Psoas muscle (tissue), 8 donors: ENCODE measurements around the gene DAB1. TPM values are rescaled to one million over a fixed set of nuclear protein-coding genes. Genes with fewer than 3 reads are reported as not detected.

Source experiments
- ATAC-seq, 4 donors: fragments of 200-7000 bp; cut with Tn5 transposase; one replicate each; pipeline ENCODE4 v1.9.1; 2020; ENCODE audit warnings: moderate library complexity in 3 of 4, mild to moderate bottlenecking in 2 of 4
- DNase-seq, 2 donors: peaks; one replicate each; pipeline ENCODE4 v3.0.0-alpha.2; 2020
- H3K27ac ChIP-seq: fragments of 200-600 bp; one replicate; pipeline ENCODE4 v1.8.0; 2022
- H3K27me3 ChIP-seq, 3 donors: fragments of 200-600 bp in 1 of 3; one replicate each; pipeline versions ENCODE4 v1.6.1 to v1.8.0; 2013 to 2022; ENCODE audit warnings: low read length in 2 of 3, mild to moderate bottlenecking in 2 of 3, moderate library complexity in 1 of 3; ENCODE audit not compliant: insufficient read depth in 3 of 3
- H3K36me3 ChIP-seq, 2 donors: fragments of 200-600 bp in 1 of 2; one replicate each; pipeline versions ENCODE4 v1.6.1 to v1.8.0; 2013 to 2022; ENCODE audit warnings: low read depth in 1 of 2, mild to moderate bottlenecking in 1 of 2, moderate library complexity in 1 of 2; ENCODE audit not compliant: insufficient read depth in 1 of 2
- H3K4me1 ChIP-seq: fragments of 200-600 bp; one replicate; pipeline ENCODE4 v1.8.0; 2022
- H3K4me3 ChIP-seq: fragments of 200-600 bp; one replicate; pipeline ENCODE4 v1.8.0; 2022; ENCODE audit warnings: mild to moderate bottlenecking
- H3K9me3 ChIP-seq: fragments of 200-600 bp; one replicate; pipeline ENCODE4 v1.8.0; 2022
- WGBS, 3 donors: extraction: QIAGEN DNeasy Blood & Tissue Kit; methylation state at CpG; one replicate each; pipeline versions ENCODE4 v1.1.6 to v1.1.7; 2013; 5-methylcytosine and 5-hydroxymethylcytosine counted together
- intact Hi-C, 2 donors: fragments of 100-400 bp; cut with DNase I; formaldehyde crosslinking; loops; one replicate each; pipeline versions ENCODE4 v1.11.0 to v1.14.2; 2022
- polyA plus RNA-seq, 3 donors: library from polyadenylated mRNA; stranded (reverse); fragments of 200-250 nt; gene quantifications; one replicate each; pipeline ENCODE4 v1.2.3, GENCODE V29; 2013
- total RNA-seq, 4 donors: library from RNA; stranded (reverse); fragmentation: NEBNext Ultra II Directional in 2 of 4; extraction: Animal tissue kit (Norgen Biotek cat#: 25700) in 2 of 4; gene quantifications; one replicate each; pipeline versions ENCODE4 v1.2.1 to v1.2.4, GENCODE V29; 2021 to 2023
- TF ChIP-seq, protein P1 (sequence below): fragments of 200-600 bp; IDR thresholded peaks from one replicate; pipeline ENCODE4 v1.8.0; 2022; ENCODE audit warnings: antibody characterized with exemption
- donor health status: healthy with polysubstance abuse.
- donor health status: DM: no; HTN: no; CAD: no; lungs with moderate emphysema.
- donor health status: Bipolar disorder and iron deficiency.
- donor health status: healthy.
- donor health status: DM: yes; HTN: yes; CAD: no.
- donor health status: DM: no; HTN: no; CAD: no.
- donor health status: DM: no; HTN: no; CAD: no.
- donor health status: DM: yes; HTN: yes; CAD: no.

The DAB1 gene
- total and polyA plus RNA-seq, 7 donors = 0.04 to 0.28 (median 0.09) TPM; not detected in 1

DNA sequence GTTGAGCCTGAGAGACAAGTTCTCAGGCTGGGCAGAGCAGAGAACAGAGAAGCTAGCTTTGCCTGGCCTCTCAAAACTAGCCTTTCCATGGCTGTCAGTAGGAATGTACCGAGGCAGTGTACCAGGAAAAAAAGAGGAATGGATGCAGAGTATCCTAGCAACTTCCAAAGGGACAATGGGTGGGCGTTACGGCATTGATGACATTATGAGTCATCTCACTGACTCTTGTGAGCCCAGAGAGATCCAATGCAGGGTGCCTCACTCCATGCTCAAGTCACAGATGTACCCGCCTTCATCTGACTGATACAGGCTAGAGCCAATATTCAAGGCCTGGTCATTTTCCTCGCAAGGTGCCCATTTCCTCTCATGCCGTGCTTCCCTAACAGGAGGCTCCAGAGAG, 406.7 kb downstream of the DAB1 start:
- H3K4me1 ChIP-seq = peaks cover 2% of the 10 kb centered on the region
- ATAC-seq (no peak), DNase-seq (no peak)
- intact Hi-C loops = no loop called here
- TF ChIP-seq, protein P1, sequence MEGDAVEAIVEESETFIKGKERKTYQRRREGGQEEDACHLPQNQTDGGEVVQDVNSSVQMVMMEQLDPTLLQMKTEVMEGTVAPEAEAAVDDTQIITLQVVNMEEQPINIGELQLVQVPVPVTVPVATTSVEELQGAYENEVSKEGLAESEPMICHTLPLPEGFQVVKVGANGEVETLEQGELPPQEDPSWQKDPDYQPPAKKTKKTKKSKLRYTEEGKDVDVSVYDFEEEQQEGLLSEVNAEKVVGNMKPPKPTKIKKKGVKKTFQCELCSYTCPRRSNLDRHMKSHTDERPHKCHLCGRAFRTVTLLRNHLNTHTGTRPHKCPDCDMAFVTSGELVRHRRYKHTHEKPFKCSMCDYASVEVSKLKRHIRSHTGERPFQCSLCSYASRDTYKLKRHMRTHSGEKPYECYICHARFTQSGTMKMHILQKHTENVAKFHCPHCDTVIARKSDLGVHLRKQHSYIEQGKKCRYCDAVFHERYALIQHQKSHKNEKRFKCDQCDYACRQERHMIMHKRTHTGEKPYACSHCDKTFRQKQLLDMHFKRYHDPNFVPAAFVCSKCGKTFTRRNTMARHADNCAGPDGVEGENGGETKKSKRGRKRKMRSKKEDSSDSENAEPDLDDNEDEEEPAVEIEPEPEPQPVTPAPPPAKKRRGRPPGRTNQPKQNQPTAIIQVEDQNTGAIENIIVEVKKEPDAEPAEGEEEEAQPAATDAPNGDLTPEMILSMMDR = no peak
- no peak overlapping the region for H3K4me3 ChIP-seq
- no peaks in the 10 kb centered on the region for H3K27me3 ChIP-seq
- H3K27ac ChIP-seq = no peak overlapping the region
- WGBS, 3 donors = 81 to 89% (median 85%) methylated on average over 6 of the region's 6 CpGs
- no peaks in the 10 kb centered on the region for H3K9me3 ChIP-seq
- no peaks in the 10 kb centered on the region for H3K36me3 ChIP-seq

DNA sequence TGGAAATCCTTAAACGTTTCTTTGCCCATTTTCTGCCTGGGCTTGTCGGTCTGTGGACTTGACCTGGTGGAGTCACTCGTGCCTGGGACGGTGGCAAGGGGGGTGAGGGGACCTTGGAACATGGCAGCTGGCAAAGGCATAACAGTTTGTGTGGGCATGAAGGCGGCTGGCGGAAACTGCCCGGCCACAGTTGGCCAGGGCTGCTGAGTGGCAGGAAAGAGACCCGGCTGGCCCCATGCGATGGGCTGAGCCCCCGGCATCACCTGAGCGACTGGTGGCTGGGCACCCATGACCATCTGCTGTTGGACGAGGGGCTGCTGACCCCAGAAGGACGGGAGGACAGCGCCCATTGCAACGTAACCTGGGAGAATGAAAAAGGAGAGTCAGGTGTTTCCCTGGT, 408.8 kb downstream of the DAB1 start:
- Histone ChIP-seq H3K27me3 (no peaks in the 10 kb centered on the region), H3K36me3 (no peaks in the 10 kb centered on the region), H3K4me3 (no peak overlapping the region), H3K4me1 (peaks cover 5% of the 10 kb centered on the region), H3K9me3 (no peaks in the 10 kb centered on the region), H3K27ac (no peak overlapping the region)
- intact Hi-C loops = no loop called here
- DNase-seq (no peak), ATAC-seq (no peak)
- TF ChIP-seq, protein P1 = no peak
- 86 to 93% (median 87%) methylated on average over 13 to 15 of the region's 15 CpGs for WGBS, 3 donors

DNA sequence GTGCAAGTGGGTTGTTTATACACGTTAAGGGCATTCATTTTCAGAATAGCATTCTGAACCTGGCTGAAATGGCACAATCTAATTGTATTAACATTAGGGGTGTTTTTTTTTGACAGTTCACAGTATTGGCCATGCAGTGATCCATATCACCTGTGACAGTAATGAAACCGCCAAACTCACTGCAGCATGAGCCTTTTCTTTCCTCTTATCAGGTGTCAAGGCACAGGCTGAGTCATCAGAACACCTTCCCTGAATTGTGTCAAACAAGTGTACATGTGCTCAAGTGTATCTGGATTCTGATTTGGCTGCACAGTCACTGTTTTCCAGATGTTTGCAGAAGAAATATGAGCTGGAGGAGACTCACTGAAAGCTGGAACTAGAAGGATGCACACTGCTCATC, 410.3 kb downstream of the DAB1 start:
- no peak for ATAC-seq
- Histone ChIP-seq H3K36me3 (no peaks in the 10 kb centered on the region), H3K4me3 (no peak overlapping the region), H3K27me3 (no peaks in the 10 kb centered on the region), H3K4me1 (peaks cover 5% of the 10 kb centered on the region), H3K9me3 (no peaks in the 10 kb centered on the region), H3K27ac (no peak overlapping the region)
- WGBS, 3 donors = 70 to 83% (median 79%) methylated on average over 2 of the region's 2 CpGs
- TF ChIP-seq, protein P1 = no peak
- no peak for DNase-seq
- intact Hi-C loops = no loop called here

DNA sequence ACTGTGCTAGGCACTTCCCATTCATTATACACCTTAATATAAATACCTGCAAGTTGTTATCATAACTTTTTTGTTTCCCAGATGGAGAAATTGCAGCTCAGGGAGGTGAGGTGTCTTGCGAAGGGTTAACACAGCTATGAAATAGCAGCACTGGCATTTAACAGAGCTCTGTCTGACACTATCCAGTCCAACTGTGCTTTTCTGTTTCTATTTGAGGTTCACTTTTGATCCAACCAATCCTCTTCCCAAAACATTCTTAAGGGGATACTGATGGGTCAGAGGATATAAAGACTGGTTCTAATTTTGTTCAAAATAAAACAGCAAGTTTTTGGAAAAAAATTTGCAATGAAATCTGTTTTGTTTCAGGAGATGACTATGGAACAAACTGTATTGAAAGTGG, 411.5 kb downstream of the DAB1 start:
- WGBS, 3 donors = 88 to 96% (median 90%) methylated on average over 1 of the region's 1 CpG
- no peak for ATAC-seq
- Histone ChIP-seq H3K36me3 (no peaks in the 10 kb centered on the region), H3K9me3 (no peaks in the 10 kb centered on the region), H3K4me3 (no peak overlapping the region), H3K27ac (no peak overlapping the region), H3K27me3 (no peaks in the 10 kb centered on the region), H3K4me1 (peaks cover 5% of the 10 kb centered on the region)
- intact Hi-C loops = no loop called here
- TF ChIP-seq, protein P1 = no peak
- DNase-seq = no peak

- DNase-seq (no peak), ATAC-seq (no peak)
- WGBS, 3 donors = 94 to 98% (median 96%) methylated on average over 4 of the region's 4 CpGs
- TF ChIP-seq, protein P1 = no peak
- intact Hi-C loops = no loop called here
- Histone ChIP-seq H3K27ac (no peak overlapping the region), H3K4me1 (peaks cover 5% of the 10 kb centered on the region), H3K27me3 (no peaks in the 10 kb centered on the region), H3K9me3 (no peaks in the 10 kb centered on the region), H3K36me3 (no peaks in the 10 kb centered on the region), H3K4me3 (no peak overlapping the region)
Observed at GRCh38 chr1:57010511-57010910, 413.3 kb downstream of the DAB1 start.
